Testis (tissue), 2 donors: ENCODE measurements around the gene MPPED1.

Experiments used
- POLR2A ChIP-seq: fragments of 450-650 bp; IDR thresholded peaks from one replicate; pipeline ENCODE4 v1.6.1; 2017; ENCODE audit warnings: antibody characterized with exemption, mild to moderate bottlenecking, moderate library complexity
- TF ChIP-seq, protein P1 (sequence below), 3 experiments: fragments of 450-650 bp in 2 of 3; fragments of 200-600 bp in 1 of 3; sonication (generic) in 1 of 3; IDR thresholded peaks; one replicate each; pipeline ENCODE4 v1.5.1; 2016 to 2019; ENCODE audit warnings: antibody characterized with exemption in 3 of 3, mild to moderate bottlenecking in 2 of 3, moderate library complexity in 1 of 3

- TF ChIP-seq, protein P1, sequence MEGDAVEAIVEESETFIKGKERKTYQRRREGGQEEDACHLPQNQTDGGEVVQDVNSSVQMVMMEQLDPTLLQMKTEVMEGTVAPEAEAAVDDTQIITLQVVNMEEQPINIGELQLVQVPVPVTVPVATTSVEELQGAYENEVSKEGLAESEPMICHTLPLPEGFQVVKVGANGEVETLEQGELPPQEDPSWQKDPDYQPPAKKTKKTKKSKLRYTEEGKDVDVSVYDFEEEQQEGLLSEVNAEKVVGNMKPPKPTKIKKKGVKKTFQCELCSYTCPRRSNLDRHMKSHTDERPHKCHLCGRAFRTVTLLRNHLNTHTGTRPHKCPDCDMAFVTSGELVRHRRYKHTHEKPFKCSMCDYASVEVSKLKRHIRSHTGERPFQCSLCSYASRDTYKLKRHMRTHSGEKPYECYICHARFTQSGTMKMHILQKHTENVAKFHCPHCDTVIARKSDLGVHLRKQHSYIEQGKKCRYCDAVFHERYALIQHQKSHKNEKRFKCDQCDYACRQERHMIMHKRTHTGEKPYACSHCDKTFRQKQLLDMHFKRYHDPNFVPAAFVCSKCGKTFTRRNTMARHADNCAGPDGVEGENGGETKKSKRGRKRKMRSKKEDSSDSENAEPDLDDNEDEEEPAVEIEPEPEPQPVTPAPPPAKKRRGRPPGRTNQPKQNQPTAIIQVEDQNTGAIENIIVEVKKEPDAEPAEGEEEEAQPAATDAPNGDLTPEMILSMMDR (IDR thresholded peaks at IDR 0.05) = no peak
- TF ChIP-seq POLR2A = no peak
These were observed 115.1 kb downstream of the MPPED1 start for GRCh38 chr22:43526946-43527345.
